Measurements from ENCODE around the gene NELL2. TPM values are rescaled to one million over a fixed set of nuclear protein-coding genes. Genes with fewer than 3 reads are reported as not detected.
"Not testable (repeated sequence)": the region's sequence is repeated elsewhere in the genome, so short reads cannot be mapped to it uniquely, and the experiment has no call there.

The NELL2 gene
- total RNA-seq, 1 experiment from 2014 or later: 596 TPM

DNA sequence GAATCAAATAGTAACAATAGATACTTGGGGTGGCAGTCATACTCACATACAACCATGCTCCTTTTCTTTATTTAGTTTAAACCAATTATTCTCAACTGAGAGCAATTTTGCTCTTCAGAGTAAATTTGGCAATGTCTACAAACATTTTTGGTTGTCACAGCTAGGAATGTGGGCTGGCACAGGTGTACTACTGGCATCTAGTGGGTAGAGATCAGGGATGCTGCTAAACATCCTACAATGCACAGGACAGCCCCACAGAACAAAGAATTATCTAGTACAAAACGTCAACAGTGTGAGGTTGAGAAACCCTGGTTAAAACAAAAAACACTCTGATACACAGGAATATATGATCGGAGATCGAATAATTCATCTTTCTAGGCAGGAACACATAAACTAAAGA is 186.5 kb downstream of the NELL2 start:
- Histone ChIP-seq H3K27ac (ENCODE audit: low read depth, low read length, poor library complexity, severe bottlenecking) (no peak overlapping the region), H3K27me3 (replicated peaks; ENCODE audit: insufficient read depth, low read depth, low read length, poor library complexity) (no peaks in the 10 kb centered on the region), H3K4me3 (ENCODE audit: low read depth, low read length, poor library complexity, severe bottlenecking) (no peak overlapping the region), H3K36me3 (ENCODE audit: insufficient read depth, low read length, poor library complexity, severe bottlenecking) (peaks cover 64% of the 10 kb centered on the region), H3K4me1 (ENCODE audit: insufficient read depth, low read length, poor library complexity, severe bottlenecking) (no peaks in the 10 kb centered on the region), H3K9me3 (ENCODE audit: low read depth, low read length, poor library complexity, severe bottlenecking) (no peaks in the 10 kb centered on the region)
- BruUV-seq (replicated peaks): no TSS peak
- TF ChIP-seq EZH2 (IDR thresholded peaks at IDR 0.05; ENCODE audit: borderline replicate concordance, low read depth, low read length, poor library complexity, severe bottlenecking): no peak
- TF ChIP-seq CTCF (conservative IDR thresholded peaks at IDR 0.05; ENCODE audit: low read depth, low read length): no peak
- ChIA-PET CTCF (no interaction called here), POLR2A (ENCODE audit: low non-redundant PET) (no interaction called here)
- intact Hi-C loops (cut with micrococcal nuclease; ENCODE audit: unreplicated experiment): no loop called here
- no peak for DNase-seq (ENCODE audit: low spot score)

- H3K27me3 ChIP-seq (replicated peaks; ENCODE audit: insufficient read depth, low read depth, low read length, poor library complexity); intact Hi-C loops (cut with micrococcal nuclease; ENCODE audit: unreplicated experiment); H3K4me3 ChIP-seq (ENCODE audit: low read depth, low read length, poor library complexity, severe bottlenecking); H3K4me1 ChIP-seq (ENCODE audit: insufficient read depth, low read length, poor library complexity, severe bottlenecking); DNase-seq (ENCODE audit: low spot score); CTCF ChIA-PET; BruUV-seq (replicated peaks); POLR2A ChIA-PET (ENCODE audit: low non-redundant PET); H3K27ac ChIP-seq (ENCODE audit: low read depth, low read length, poor library complexity, severe bottlenecking); H3K9me3 ChIP-seq (ENCODE audit: low read depth, low read length, poor library complexity, severe bottlenecking): not testable (repeated sequence)
- H3K36me3 ChIP-seq (ENCODE audit: insufficient read depth, low read length, poor library complexity, severe bottlenecking): peaks cover 45% of the 10 kb centered on the region
Measured at GRCh38 chr12:44686821-44687432, 189.2 kb downstream of the NELL2 start.

- TF ChIP-seq EZH2 (IDR thresholded peaks at IDR 0.05; ENCODE audit: borderline replicate concordance, low read depth, low read length, poor library complexity, severe bottlenecking) (no peak), CTCF (conservative IDR thresholded peaks at IDR 0.05; ENCODE audit: low read depth, low read length) (no peak)
- CTCF ChIA-PET: no interaction called here
Measured at GRCh38 chr12:44677724-44678123, 198.4 kb downstream of the NELL2 start.

DNA sequence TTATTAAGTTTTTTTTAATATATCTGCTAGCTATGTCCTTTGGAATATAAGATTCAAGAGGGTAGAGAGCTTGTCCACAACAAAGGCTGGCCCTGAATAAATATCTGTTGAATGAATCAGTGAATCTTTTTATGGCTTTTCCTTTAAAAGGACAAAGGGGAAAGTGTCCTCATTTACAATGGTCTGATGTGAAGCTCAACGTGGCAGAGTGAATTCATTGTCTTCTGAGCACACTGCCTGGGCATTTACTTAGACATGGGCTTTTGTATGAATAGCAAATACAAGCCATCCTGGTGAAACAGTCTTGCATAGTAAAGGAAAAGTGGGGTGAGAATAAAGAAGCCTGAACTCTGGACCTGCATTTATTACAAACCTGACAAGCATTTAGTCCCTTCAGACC is 201.2 kb downstream of the NELL2 start:
- CTCF ChIA-PET: no interaction called here
- Histone ChIP-seq H3K9me3 (ENCODE audit: low read depth, low read length, poor library complexity, severe bottlenecking) (peaks cover 7% of the 10 kb centered on the region), H3K27me3 (replicated peaks; ENCODE audit: insufficient read depth, low read depth, low read length, poor library complexity) (no peaks in the 10 kb centered on the region), H3K27ac (ENCODE audit: low read depth, low read length, poor library complexity, severe bottlenecking) (no peak overlapping the region), H3K4me1 (ENCODE audit: insufficient read depth, low read length, poor library complexity, severe bottlenecking) (no peaks in the 10 kb centered on the region), H3K4me3 (ENCODE audit: low read depth, low read length, poor library complexity, severe bottlenecking) (no peak overlapping the region), H3K36me3 (ENCODE audit: insufficient read depth, low read length, poor library complexity, severe bottlenecking) (peaks cover 15% of the 10 kb centered on the region)
- no TSS peak for BruUV-seq (replicated peaks)
- intact Hi-C loops (cut with micrococcal nuclease; ENCODE audit: unreplicated experiment): no loop called here
- DNase-seq (ENCODE audit: low spot score): no peak
- POLR2A ChIA-PET (ENCODE audit: low non-redundant PET): no interaction called here
- TF ChIP-seq CTCF (conservative IDR thresholded peaks at IDR 0.05; ENCODE audit: low read depth, low read length): no peak
- TF ChIP-seq EZH2 (IDR thresholded peaks at IDR 0.05; ENCODE audit: borderline replicate concordance, low read depth, low read length, poor library complexity, severe bottlenecking): no peak

More at GRCh38 chr12:44677724-44678123, 198.4 kb downstream of the NELL2 start:
- Histone ChIP-seq H3K27me3 (replicated peaks; ENCODE audit: insufficient read depth, low read depth, low read length, poor library complexity) (no peaks in the 10 kb centered on the region), H3K36me3 (ENCODE audit: insufficient read depth, low read length, poor library complexity, severe bottlenecking) (peaks cover 9% of the 10 kb centered on the region), H3K27ac (ENCODE audit: low read depth, low read length, poor library complexity, severe bottlenecking) (no peak overlapping the region), H3K9me3 (ENCODE audit: low read depth, low read length, poor library complexity, severe bottlenecking) (no peaks in the 10 kb centered on the region), H3K4me1 (ENCODE audit: insufficient read depth, low read length, poor library complexity, severe bottlenecking) (no peaks in the 10 kb centered on the region), H3K4me3 (ENCODE audit: low read depth, low read length, poor library complexity, severe bottlenecking) (no peak overlapping the region)
- POLR2A ChIA-PET (ENCODE audit: low non-redundant PET): no interaction called here
- no peak for DNase-seq (ENCODE audit: low spot score)
- BruUV-seq (replicated peaks): no TSS peak
- intact Hi-C loops (cut with micrococcal nuclease; ENCODE audit: unreplicated experiment): no loop called here

Data from A673 (cell line).